Transverse colon (tissue), 4 donors: ENCODE data around the gene CLP1. TPM values are rescaled to one million over a fixed set of nuclear protein-coding genes. Genes with fewer than 3 reads are reported as not detected.

Source experiments
- DNase-seq: peaks from one replicate; pipeline ENCODE4 v3.0.0-alpha.2; 2019
- H3K27ac ChIP-seq, 4 donors: fragments of 200-600 bp; sonication (generic); 2 replicates each; pipeline ENCODE4 v1.5.1; 2016 to 2018; ENCODE audit warnings: inconsistent platforms in 4 of 4
- H3K27me3 ChIP-seq: fragments of 200-600 bp; sonication (generic); 2 replicates; pipeline ENCODE4 v1.5.1; 2017; ENCODE audit warnings: inconsistent platforms
- H3K36me3 ChIP-seq, 4 donors: fragments of 200-600 bp; sonication (generic); 2 replicates each; pipeline ENCODE4 v1.5.1; 2017 to 2019; ENCODE audit warnings: inconsistent platforms in 4 of 4
- H3K4me1 ChIP-seq, 4 donors: fragments of 200-600 bp; sonication (generic); 2 replicates each; pipeline ENCODE4 v1.5.1; 2017 to 2020; ENCODE audit warnings: inconsistent platforms in 4 of 4
- H3K4me3 ChIP-seq, 4 donors: fragments of 200-600 bp; sonication (generic); 1 replicate in 1 of 4; 2 replicates in 3 of 4; pipeline versions ENCODE4 v1.5.1 to v1.6.1; 2017 to 2019; ENCODE audit warnings: inconsistent platforms in 4 of 4
- H3K9me3 ChIP-seq, 2 donors: fragments of 200-600 bp; sonication (generic); 2 replicates each; pipeline ENCODE4 v1.5.1; 2017 to 2019; ENCODE audit warnings: inconsistent platforms in 2 of 2
- CTCF ChIP-seq, 5 experiments: fragments of 200-600 bp in 3 of 5; fragments of 450-650 bp in 2 of 5; sonication (generic) in 3 of 5; IDR thresholded peaks; 1 replicate in 2 of 5; 2 replicates in 3 of 5; pipeline ENCODE4 v1.5.1; 2016 to 2017; ENCODE audit warnings: antibody characterized with exemption in 5 of 5, inconsistent platforms in 3 of 5, mild to moderate bottlenecking in 2 of 5, moderate library complexity in 1 of 5
- EP300 ChIP-seq: sonication (generic); formaldehyde crosslinking; IDR thresholded peaks from one replicate; pipeline ENCODE4 v1.6.1; 2017; ENCODE audit warnings: antibody characterized with exemption, low read depth
- POLR2A ChIP-seq: fragments of 450-650 bp; IDR thresholded peaks from one replicate; pipeline ENCODE4 v1.6.1; 2016; ENCODE audit warnings: antibody characterized with exemption, mild to moderate bottlenecking, moderate library complexity
- POLR2AphosphoS5 ChIP-seq, 3 donors: sonication (generic); formaldehyde crosslinking; IDR thresholded peaks; one replicate each; pipeline ENCODE4 v1.6.1; 2016; ENCODE audit warnings: antibody characterized with exemption in 3 of 3
- whole genome bisulfite sequencing, 2 donors: methylation state at CpG; one replicate each; pipeline ENCODE4 v1.1.5; 2018; ENCODE audit warnings: low coverage in 1 of 2; 5-methylcytosine and 5-hydroxymethylcytosine counted together
- in situ Hi-C, 4 donors: fragments of 200-750 bp; cut with MboI; loops; one replicate each; pipeline versions ENCODE4 v1.15.0 to v1.15.1; 2017; ENCODE audit warnings: low sequenced_read_pairs in 3 of 4, low pct_ligation_motif_present in 1 of 4, low pct_unique_long_range_greater_than_20kb in 1 of 4
- intact Hi-C: fragments of 100-400 bp; cut with DNase I; formaldehyde crosslinking; loops from one replicate; pipeline ENCODE4 v1.15.1; 2023; ENCODE audit warnings: low total_unique reads
- total RNA-seq, 4 donors: library from RNA; depleted of rRNA; stranded (reverse); fragments of >200 nt; gene quantifications; one replicate each; pipeline ENCODE4 v1.1.0, GENCODE V29; 2016

Gene CLP1
- total RNA-seq, 4 donors from 2014 or later = 10.0 to 24.7 (median 11.6) TPM; not detected in 1

- H3K27me3 ChIP-seq = no peaks in the 10 kb centered on the region
- peaks cover 8 to 20% (median 16%) of the 10 kb centered on the region in 4 donors for H3K4me1 ChIP-seq
- TF ChIP-seq CTCF (IDR thresholded peaks at IDR 0.05) (no peak), POLR2AphosphoS5 (IDR thresholded peaks at IDR 0.05) (no peak), POLR2A (no peak), EP300 (no peak)
- H3K4me3 ChIP-seq = peak overlapping the region; percentile 37 to 61 (median 48)
- in situ Hi-C loops (no loop called here), intact Hi-C loops (no loop called here)
- 7 to 9% methylated on average over 5 of the region's 5 CpGs for WGBS, 2 donors
- DNase-seq = no peak
- H3K27ac ChIP-seq = peak overlapping the region; percentile 82 to 93 (median 90)
- no peaks in the 10 kb centered on the region for H3K9me3 ChIP-seq
- peaks cover 0 to 20% (median 6%) of the 10 kb centered on the region in 4 donors for H3K36me3 ChIP-seq
Observed at GRCh38 chr11:57656885-57657193, 723 bp upstream of the CLP1 start.

GRCh38 chr11:57658023-57658361, 430 bp downstream of the CLP1 start:
- WGBS, 2 donors = 0% methylated on average over 4 to 8 of the region's 8 CpGs
- Histone ChIP-seq H3K9me3 (no peaks in the 10 kb centered on the region), H3K4me3 (peak overlapping the region; percentile 46 to 61 (median 51)), H3K27me3 (no peaks in the 10 kb centered on the region), H3K36me3 (peaks cover 0 to 28% (median 6%) of the 10 kb centered on the region in 4 donors), H3K27ac (peak overlapping the region; percentile 82 to 93 (median 90)), H3K4me1 (peaks cover 8 to 20% (median 16%) of the 10 kb centered on the region in 4 donors)
- in situ Hi-C loops = no loop called here
- intact Hi-C loops = no loop called here
- no peak for DNase-seq
- TF ChIP-seq CTCF (IDR thresholded peaks at IDR 0.05) (no peak), EP300 (no peak), POLR2AphosphoS5 (IDR thresholded peaks at IDR 0.05) (no peak), POLR2A (no peak)

- 93% methylated on average over 14 of the region's 14 CpGs; no CpG with 5 or more reads in 1 of the 2 donors for WGBS, 2 donors
- H3K9me3 ChIP-seq = no peaks in the 10 kb centered on the region
- H3K4me1 ChIP-seq = peaks cover 8 to 20% (median 16%) of the 10 kb centered on the region in 4 donors
- in situ Hi-C loops = no loop called here
- no peaks in the 10 kb centered on the region for H3K27me3 ChIP-seq
- intact Hi-C loops = loop anchor here (10.0 kb wide), 1 partner anchor 335 kb away; the partner anchor contains the start of gene TNKS1BP1
- no peak overlapping the region for H3K27ac ChIP-seq
- no peak for DNase-seq
- H3K4me3 ChIP-seq = no peak overlapping the region
- TF ChIP-seq CTCF (IDR thresholded peaks at IDR 0.05) (no peak), POLR2A (no peak), EP300 (no peak)
- H3K36me3 ChIP-seq = peaks cover 0 to 28% (median 6%) of the 10 kb centered on the region in 4 donors
Observed at GRCh38 chr11:57659669-57660068, 2.1 kb downstream of the CLP1 start.

- in situ Hi-C loops = no loop called here
- intact Hi-C loops = loop anchor here (10.0 kb wide), 1 partner anchor 338 kb away; the partner anchor contains the start of gene TNKS1BP1
- Histone ChIP-seq H3K27me3 (no peaks in the 10 kb centered on the region), H3K36me3 (peaks cover 0 to 28% (median 6%) of the 10 kb centered on the region in 4 donors), H3K27ac (no peak overlapping the region), H3K9me3 (no peaks in the 10 kb centered on the region), H3K4me3 (no peak overlapping the region), H3K4me1 (peaks cover 8 to 20% (median 16%) of the 10 kb centered on the region in 4 donors)
- WGBS, 2 donors = 68 to 75% methylated on average over 4 of the region's 4 CpGs
- no peak for TF ChIP-seq POLR2A
- no peak for DNase-seq
Observed at GRCh38 chr11:57662893-57663292, 5.3 kb downstream of the CLP1 start.

GRCh38 chr11:57663975-57664374, 6.4 kb downstream of the CLP1 start:
- H3K4me1 ChIP-seq = peaks cover 2 to 12% (median 9%) of the 10 kb centered on the region in 4 donors
- no peaks in the 10 kb centered on the region for H3K27me3 ChIP-seq
- no peak overlapping the region for H3K4me3 ChIP-seq
- WGBS, 2 donors = 83 to 90% methylated on average over 7 to 9 of the region's 9 CpGs
- DNase-seq = no peak
- H3K27ac ChIP-seq = no peak overlapping the region
- peaks cover 0 to 28% (median 6%) of the 10 kb centered on the region in 4 donors for H3K36me3 ChIP-seq
- in situ Hi-C loops = no loop called here
- intact Hi-C loops = loop anchor here (10.0 kb wide), 1 partner anchor 339 kb away; the partner anchor contains the start of gene TNKS1BP1
- TF ChIP-seq EP300 (no peak), POLR2A (no peak), CTCF (IDR thresholded peaks at IDR 0.05) (no peak), POLR2AphosphoS5 (IDR thresholded peaks at IDR 0.05) (no peak)
- H3K9me3 ChIP-seq = no peaks in the 10 kb centered on the region
